HepG2 (cell line): ENCODE data around the gene SMIM41. TPM values are rescaled to one million over a fixed set of nuclear protein-coding genes. Genes with fewer than 3 reads are reported as not detected.

ENCODE experiments used
- ATF1 ChIP-seq: IDR thresholded peaks from 2 replicates; pipeline ENCODE4 v1.6.1; 2016; ENCODE audit warnings: mild to moderate bottlenecking, control low read depth
- BRCA1 ChIP-seq: sonication (generic); formaldehyde crosslinking; IDR thresholded peaks from 2 replicates; pipeline ENCODE4 v1.4.0; 2020; ENCODE audit warnings: missing genetic modification reagents
- CENPBD1 ChIP-seq: sonication (generic); formaldehyde crosslinking; IDR thresholded peaks from 2 replicates; pipeline ENCODE4 v1.8.0; 2022; ENCODE audit warnings: missing genetic modification reagents, low read depth, mild to moderate bottlenecking, borderline replicate concordance
- GLMP ChIP-seq: sonication (generic); formaldehyde crosslinking; IDR thresholded peaks from 2 replicates; pipeline ENCODE4 v1.9.0; 2021; ENCODE audit warnings: missing genetic modification reagents, mild to moderate bottlenecking, borderline replicate concordance
- HNF4A ChIP-seq: sonication (generic); formaldehyde crosslinking; IDR thresholded peaks from 2 replicates; pipeline ENCODE4 v1.4.0; 2020; ENCODE audit warnings: missing genetic modification reagents
- IKZF5 ChIP-seq: IDR thresholded peaks from 2 replicates; pipeline ENCODE4 v1.6.1; 2018; ENCODE audit warnings: missing genetic modification reagents, mild to moderate bottlenecking, missing compliant biosample characterization
- MYC ChIP-seq: sonication (generic); formaldehyde crosslinking; IDR thresholded peaks from 2 replicates; pipeline ENCODE4 v1.9.0; 2021; ENCODE audit warnings: missing genetic modification reagents, borderline replicate concordance
- PHB2 ChIP-seq: fragments of 450-650 bp; IDR thresholded peaks from 2 replicates; pipeline ENCODE4 v1.6.1; 2018; ENCODE audit not compliant: partially characterized antibody
- SNAPC5 ChIP-seq: sonication (generic); formaldehyde crosslinking; IDR thresholded peaks from 2 replicates; pipeline ENCODE4 v1.8.1; 2023; ENCODE audit warnings: mild to moderate bottlenecking, missing genetic modification reagents, borderline replicate concordance
- SUZ12 ChIP-seq: fragments of 150-350 bp; IDR thresholded peaks from 2 replicates; pipeline ENCODE4 v1.6.1; 2014; ENCODE audit warnings: low read depth, low read length
- ZNF160 ChIP-seq: sonication (generic); formaldehyde crosslinking; IDR thresholded peaks from 2 replicates; pipeline ENCODE4 v1.8.0; 2022; ENCODE audit warnings: mild to moderate bottlenecking, inconsistent platforms, missing genetic modification reagents
- ZNF281 ChIP-seq: sonication (generic); formaldehyde crosslinking; IDR thresholded peaks from 2 replicates; pipeline ENCODE4 v1.4.0; 2020; ENCODE audit warnings: missing genetic modification reagents, borderline replicate concordance
- ZNF333 ChIP-seq: sonication (generic); formaldehyde crosslinking; IDR thresholded peaks from 2 replicates; pipeline ENCODE4 v1.4.0; 2020; ENCODE audit warnings: mild to moderate bottlenecking, missing genetic modification reagents, borderline replicate concordance
- ZNF550 ChIP-seq: sonication (generic); formaldehyde crosslinking; IDR thresholded peaks from 2 replicates; pipeline ENCODE4 v1.4.0; 2020; ENCODE audit warnings: mild to moderate bottlenecking, missing genetic modification reagents, borderline replicate concordance
- ZNF562 ChIP-seq: sonication (generic); formaldehyde crosslinking; IDR thresholded peaks from 2 replicates; pipeline ENCODE4 v1.8.0; 2022; ENCODE audit warnings: missing genetic modification reagents, borderline replicate concordance
- ZNF570 ChIP-seq: sonication (generic); formaldehyde crosslinking; IDR thresholded peaks from 2 replicates; pipeline ENCODE4 v1.4.0; 2020; ENCODE audit warnings: mild to moderate bottlenecking, missing genetic modification reagents, borderline replicate concordance
- ZNF589 ChIP-seq: sonication (generic); formaldehyde crosslinking; conservative IDR thresholded peaks from 2 replicates; pipeline ENCODE4 v1.8.0; 2022; ENCODE audit warnings: mild to moderate bottlenecking, moderate library complexity, missing genetic modification reagents
- ZNF749 ChIP-seq: sonication (generic); formaldehyde crosslinking; IDR thresholded peaks from 2 replicates; pipeline ENCODE4 v1.8.0; 2022; ENCODE audit warnings: mild to moderate bottlenecking, missing genetic modification reagents, moderate library complexity, borderline replicate concordance
- polyA plus RNA-seq, 8 experiments: library from polyadenylated mRNA; depleted of rRNA in 3 of 8; stranded (reverse) in 7 of 8; unstranded in 1 of 8; fragments of >200 nt; fragmentation: Illumina TruSeq in 4 of 8; extraction: Trizol in 4 of 8; gene quantifications; 2 replicates each; pipeline versions ENCODE4 v1.2.1 to v1.2.3, GENCODE V29; 2011 to 2016; ENCODE audit warnings: low read depth in 4 of 8, missing spikeins in 1 of 8, mixed read lengths in 1 of 8; ENCODE audit not compliant: insufficient read depth in 1 of 8
- total RNA-seq, 5 experiments: library from RNA; depleted of rRNA; stranded (reverse); fragments of >200 nt; fragmentation: Illumina TruSeq; extraction: Trizol; gene quantifications; 2 replicates each; pipeline ENCODE4 v1.2.3, GENCODE V29; 2016; ENCODE audit warnings: low read depth in 1 of 5
- TF ChIP-seq, protein P1 (sequence below), 2 experiments: fragments of 450-650 bp in 1 of 2; sonication (generic) in 1 of 2; formaldehyde crosslinking; IDR thresholded peaks; 2 replicates each; pipeline versions ENCODE4 v1.5.0 to v1.8.0; 2020 to 2022; ENCODE audit warnings: mild to moderate bottlenecking in 1 of 2, missing genetic modification reagents in 1 of 2
- TF ChIP-seq, protein P2 (sequence below): IDR thresholded peaks from 2 replicates; pipeline ENCODE4 v1.6.1; 2016; ENCODE audit warnings: mild to moderate bottlenecking, missing biosample characterization, missing genetic modification reagents

Gene SMIM41
- total and polyA plus RNA-seq, 2 of the 13 experiments (the other 11 are each of a cell fraction or from before 2014, with no cell fraction given): not detected

DNA sequence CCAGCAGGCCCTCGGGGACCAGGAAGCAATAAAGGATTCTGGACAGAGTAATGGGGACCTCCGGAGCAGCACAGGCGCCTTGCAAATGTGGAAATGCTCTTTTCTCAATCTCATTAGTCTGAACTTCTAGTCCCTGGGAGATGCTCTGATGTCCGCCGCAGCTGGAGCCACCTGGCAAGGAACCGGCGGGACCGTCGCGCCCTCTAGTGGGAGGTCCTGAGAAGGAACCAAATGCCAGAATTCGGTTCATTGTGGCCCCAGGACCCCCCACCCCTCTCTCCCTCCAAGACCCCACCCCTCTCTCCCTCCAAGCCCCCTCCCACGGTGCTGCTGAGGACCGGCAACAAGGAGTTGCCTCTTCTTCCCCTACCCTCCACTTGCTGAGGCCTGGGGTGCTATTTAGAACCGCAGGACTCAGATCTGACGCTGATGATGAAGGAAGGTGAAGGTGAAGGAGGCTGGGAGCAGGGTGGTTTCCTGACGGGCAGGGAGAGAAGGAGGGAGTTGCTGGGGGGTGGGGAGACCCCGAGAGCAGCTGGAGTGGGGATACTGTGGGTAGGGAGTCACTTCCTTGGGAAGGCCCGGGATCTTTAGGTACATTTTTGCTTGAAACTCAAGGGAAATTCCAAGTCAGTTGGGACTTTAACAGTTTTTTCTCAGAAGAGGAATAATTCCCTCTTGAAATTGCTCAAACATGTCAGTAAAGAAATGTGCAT is 42.5 kb downstream of the SMIM41 start (continued):
- TF ChIP-seq GLMP (CRISPR knock-in tag) (no peak), ZNF333 (CRISPR knock-in tag) (no peak), ZNF562 (CRISPR knock-in tag) (no peak), CENPBD1 (CRISPR knock-in tag) (no peak), ZNF281 (CRISPR knock-in tag) (no peak), IKZF5 (CRISPR knock-in tag) (0 out of 2 replicates have a peak, but pooled peaks have one; percentile 36), ZNF570 (CRISPR knock-in tag) (no peak), ZNF749 (CRISPR knock-in tag) (no peak), HNF4A (no peak), MYC (CRISPR knock-in tag) (no peak), ZNF160 (no peak), ZNF589 (CRISPR knock-in tag) (no peak), SNAPC5 (CRISPR knock-in tag) (no peak), SUZ12 (no peak), ZNF550 (CRISPR knock-in tag) (no peak), PHB2 (no peak), ATF1 (no peak), BRCA1 (CRISPR knock-in tag) (no peak)
- TF ChIP-seq, protein P1, sequence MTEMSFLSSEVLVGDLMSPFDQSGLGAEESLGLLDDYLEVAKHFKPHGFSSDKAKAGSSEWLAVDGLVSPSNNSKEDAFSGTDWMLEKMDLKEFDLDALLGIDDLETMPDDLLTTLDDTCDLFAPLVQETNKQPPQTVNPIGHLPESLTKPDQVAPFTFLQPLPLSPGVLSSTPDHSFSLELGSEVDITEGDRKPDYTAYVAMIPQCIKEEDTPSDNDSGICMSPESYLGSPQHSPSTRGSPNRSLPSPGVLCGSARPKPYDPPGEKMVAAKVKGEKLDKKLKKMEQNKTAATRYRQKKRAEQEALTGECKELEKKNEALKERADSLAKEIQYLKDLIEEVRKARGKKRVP (CRISPR knock-in tag; IDR thresholded peaks at IDR 0.05): no peak
- TF ChIP-seq, protein P2, sequence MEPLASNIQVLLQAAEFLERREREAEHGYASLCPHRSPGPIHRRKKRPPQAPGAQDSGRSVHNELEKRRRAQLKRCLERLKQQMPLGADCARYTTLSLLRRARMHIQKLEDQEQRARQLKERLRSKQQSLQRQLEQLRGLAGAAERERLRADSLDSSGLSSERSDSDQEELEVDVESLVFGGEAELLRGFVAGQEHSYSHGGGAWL (CRISPR knock-in tag): no peak
